IPS-15b (cell line): Measurements from ENCODE around the gene DNAJC12.
"Not testable (repeated sequence)": the region's sequence is repeated elsewhere in the genome, so short reads cannot be mapped to it uniquely, and the experiment has no call there.

Experiments
- H3K27me3 ChIP-seq: one replicate; pipeline ENCODE4 v1.6.1; 2013; ENCODE audit warnings: low read length; ENCODE audit not compliant: control insufficient read depth, insufficient read depth
- H3K36me3 ChIP-seq: one replicate; pipeline ENCODE4 v1.6.1; 2013; ENCODE audit warnings: low read length; ENCODE audit not compliant: control insufficient read depth, insufficient read depth
- H3K4me1 ChIP-seq: one replicate; pipeline ENCODE4 v1.6.1; 2013; ENCODE audit warnings: mild to moderate bottlenecking, low read length; ENCODE audit not compliant: control insufficient read depth, insufficient read depth
- H3K4me3 ChIP-seq: one replicate; pipeline ENCODE4 v1.5.1; 2013; ENCODE audit warnings: low read depth, low read length
- H3K9ac ChIP-seq: one replicate; pipeline ENCODE4 v1.6.1; 2013; ENCODE audit warnings: low read depth, mild to moderate bottlenecking, low read length
- H3K9me3 ChIP-seq: one replicate; pipeline ENCODE4 v1.6.1; 2013; ENCODE audit warnings: mild to moderate bottlenecking, low read length; ENCODE audit not compliant: control insufficient read depth, insufficient read depth

The DNAJC12 gene

DNA sequence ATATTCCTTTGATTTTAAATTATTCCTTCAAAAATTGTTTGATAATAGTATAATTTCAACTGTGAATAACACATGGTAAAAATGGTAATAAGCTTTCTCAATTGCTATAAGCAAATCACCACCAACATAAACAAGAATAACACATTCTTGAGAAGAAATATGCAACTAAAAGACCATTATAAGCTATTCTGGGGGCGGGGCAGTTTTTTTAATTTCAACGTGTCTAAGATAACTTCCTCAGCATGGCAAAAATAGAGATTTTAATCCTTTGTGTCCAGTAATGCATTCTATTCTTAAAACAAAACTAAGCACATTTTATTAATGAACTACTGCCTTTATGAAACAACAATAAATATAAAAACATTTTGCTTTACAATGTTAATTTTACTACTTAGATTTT is 1.5 kb downstream of the DNAJC12 start:
- H3K27me3 ChIP-seq, result no peaks in the 10 kb centered on the region
- H3K4me1 ChIP-seq, result no peaks in the 10 kb centered on the region
- no peaks in the 10 kb centered on the region for H3K36me3 ChIP-seq
- H3K9ac ChIP-seq, result no peak overlapping the region
- no peak overlapping the region for H3K4me3 ChIP-seq
- no peaks in the 10 kb centered on the region for H3K9me3 ChIP-seq

DNA sequence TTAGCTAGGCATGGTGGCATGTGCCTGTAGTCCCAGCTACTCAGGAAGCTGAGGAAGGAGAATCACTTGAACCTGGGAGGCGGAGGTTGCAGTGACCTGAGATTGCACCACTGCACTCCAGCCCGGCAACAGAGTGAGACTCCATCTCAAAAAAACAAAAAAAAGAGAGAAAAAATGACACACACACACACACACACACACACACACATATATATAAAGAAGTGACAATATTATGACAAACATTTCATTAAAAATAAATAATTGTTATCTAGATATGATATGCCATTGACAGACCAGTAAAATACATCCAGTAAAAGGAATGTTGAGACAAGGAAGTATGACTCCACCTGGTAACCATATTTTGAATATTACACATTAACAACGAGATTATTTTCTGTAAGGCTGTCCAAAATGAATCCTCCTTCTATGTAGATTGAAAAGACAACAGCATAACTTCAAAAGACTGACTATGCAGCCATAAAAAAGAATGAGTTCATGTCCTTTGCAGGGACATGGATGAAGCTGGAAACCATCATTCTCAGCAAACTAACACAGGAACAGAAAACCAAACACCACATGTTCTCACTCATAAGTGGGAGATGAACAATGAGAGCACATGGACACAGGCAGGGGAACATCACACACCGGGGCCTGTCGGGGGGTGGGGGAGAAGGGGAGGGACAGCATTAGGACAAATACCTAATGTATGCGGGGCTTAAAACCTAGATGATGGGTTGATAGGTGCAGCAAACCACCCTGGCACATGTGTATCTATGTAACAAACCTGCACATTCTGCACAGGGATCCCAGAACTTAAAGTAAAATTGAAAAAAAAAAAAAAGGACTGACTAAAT is 2.2 kb downstream of the DNAJC12 start:
- H3K9me3 ChIP-seq, H3K4me3 ChIP-seq, H3K9ac ChIP-seq, H3K4me1 ChIP-seq, H3K36me3 ChIP-seq, H3K27me3 ChIP-seq: not testable (repeated sequence)

DNA sequence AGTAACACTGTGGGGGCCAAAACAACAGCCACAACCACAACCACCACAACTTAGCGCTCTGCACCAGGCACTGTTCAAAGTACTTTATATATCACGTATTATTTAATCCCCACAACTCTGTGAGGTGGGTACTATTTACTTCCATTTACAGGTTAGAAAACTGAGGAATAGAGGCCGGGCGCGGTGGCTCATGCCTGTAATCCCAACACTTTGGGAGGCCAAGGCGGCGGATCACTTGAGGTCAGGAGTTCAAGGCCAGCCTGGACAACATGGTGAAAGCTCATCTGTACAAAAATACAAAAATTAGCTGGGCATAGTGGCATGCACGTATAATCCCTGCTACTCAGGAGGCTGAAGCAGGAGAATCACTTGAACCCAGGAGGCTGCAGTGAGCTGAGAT is 3.6 kb downstream of the DNAJC12 start:
- no peaks in the 10 kb centered on the region for H3K4me1 ChIP-seq
- no peaks in the 10 kb centered on the region for H3K9me3 ChIP-seq
- H3K9ac ChIP-seq, result no peak overlapping the region

DNA sequence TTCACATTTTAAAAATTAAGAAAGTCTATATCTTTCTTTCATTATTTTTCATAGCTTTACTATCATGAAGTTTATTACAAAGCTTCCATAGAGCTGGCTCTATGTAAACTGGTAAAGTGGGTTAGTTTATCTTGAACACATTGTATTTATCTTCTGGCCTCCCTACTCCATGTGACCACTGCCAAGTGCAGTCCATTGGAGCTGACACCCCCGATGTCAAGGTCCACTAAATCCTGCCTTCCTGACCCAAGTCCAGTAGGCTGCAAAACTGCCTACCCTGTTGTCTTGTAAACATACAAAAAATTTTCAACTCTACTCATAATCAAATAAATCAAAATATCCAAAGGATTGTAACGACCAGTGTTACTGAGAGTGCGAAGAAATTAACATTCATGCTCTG is 10.2 kb downstream of the DNAJC12 start:
- Histone ChIP-seq H3K4me3 (no peak overlapping the region), H3K9ac (no peak overlapping the region), H3K36me3 (no peaks in the 10 kb centered on the region), H3K4me1 (no peaks in the 10 kb centered on the region), H3K27me3 (no peaks in the 10 kb centered on the region), H3K9me3 (no peaks in the 10 kb centered on the region)

More for the DNA sequence above, 3.6 kb downstream of the DNAJC12 start:
- Histone ChIP-seq H3K36me3 (no peaks in the 10 kb centered on the region), H3K4me3 (no peak overlapping the region), H3K27me3 (no peaks in the 10 kb centered on the region)

DNA sequence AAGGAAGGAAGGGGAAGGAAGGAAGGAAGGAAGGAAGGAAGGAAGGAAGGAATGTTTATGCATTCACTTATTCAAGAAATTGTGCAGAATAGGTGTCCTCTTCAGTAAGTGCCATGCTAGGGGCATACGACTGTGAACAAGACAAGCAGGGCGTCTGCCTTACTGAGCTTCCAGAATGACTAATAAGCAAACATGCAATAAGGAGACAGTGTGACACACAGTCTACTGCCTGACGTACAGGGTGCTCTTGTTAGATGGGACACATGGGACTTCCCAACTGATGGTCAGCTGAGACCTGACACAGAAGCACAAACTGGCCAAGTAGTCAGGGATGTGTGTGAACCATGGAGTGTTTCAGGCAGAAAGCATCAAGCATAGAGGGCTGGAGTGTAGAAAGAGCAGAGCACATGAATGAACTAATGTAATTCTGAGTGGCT is 18.2 kb downstream of the DNAJC12 start:
- Histone ChIP-seq H3K4me3 (no peak overlapping the region), H3K9me3 (no peaks in the 10 kb centered on the region), H3K36me3 (no peaks in the 10 kb centered on the region), H3K27me3 (no peaks in the 10 kb centered on the region), H3K9ac (no peak overlapping the region), H3K4me1 (no peaks in the 10 kb centered on the region)

DNA sequence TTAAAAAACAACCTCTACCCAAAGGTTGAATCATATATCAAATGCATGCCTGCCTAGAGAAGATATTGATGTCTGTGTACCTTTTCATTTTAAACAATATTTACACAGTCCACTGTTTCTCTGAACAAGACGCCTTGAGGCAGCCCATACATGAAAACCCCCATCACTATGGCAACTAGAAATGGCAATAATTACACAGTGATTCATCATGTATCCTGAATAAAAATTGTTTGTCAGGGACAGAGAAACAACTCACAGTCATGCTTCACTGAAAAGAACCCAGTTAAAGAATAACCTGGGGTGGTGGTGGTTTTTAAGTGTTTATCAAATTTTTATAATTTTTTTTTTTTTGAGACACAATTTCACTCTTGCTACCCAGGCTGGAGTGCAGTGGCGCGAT is 19.7 kb downstream of the DNAJC12 start:
- no peaks in the 10 kb centered on the region for H3K27me3 ChIP-seq
- H3K36me3 ChIP-seq, result no peaks in the 10 kb centered on the region
- H3K9me3 ChIP-seq, result no peaks in the 10 kb centered on the region
- H3K4me1 ChIP-seq, result no peaks in the 10 kb centered on the region
- no peak overlapping the region for H3K9ac ChIP-seq
- no peak overlapping the region for H3K4me3 ChIP-seq

DNA sequence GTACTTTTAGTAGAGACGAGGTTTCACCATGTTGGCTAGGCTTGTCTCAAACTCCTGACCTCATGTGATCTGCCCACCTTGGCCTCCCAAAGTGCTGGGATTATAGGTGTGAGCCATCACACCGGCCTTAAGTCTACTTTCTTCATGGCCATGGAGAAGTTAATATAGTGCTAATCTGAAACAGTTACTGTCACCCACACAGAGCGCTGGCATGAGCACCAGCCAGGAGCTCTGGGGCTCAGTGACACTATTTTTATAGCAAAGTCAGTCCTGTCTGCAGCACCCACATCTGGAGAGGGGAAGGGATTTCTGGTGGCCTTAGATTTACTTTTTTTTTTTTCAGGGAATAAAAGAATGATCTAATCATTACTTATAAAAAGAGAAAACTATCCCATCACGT is 21.3 kb downstream of the DNAJC12 start:
- no peaks in the 10 kb centered on the region for H3K36me3 ChIP-seq
- no peaks in the 10 kb centered on the region for H3K9me3 ChIP-seq
- H3K4me1 ChIP-seq, result no peaks in the 10 kb centered on the region
- H3K4me3 ChIP-seq, result no peak overlapping the region
- no peak overlapping the region for H3K9ac ChIP-seq
- no peaks in the 10 kb centered on the region for H3K27me3 ChIP-seq

DNA sequence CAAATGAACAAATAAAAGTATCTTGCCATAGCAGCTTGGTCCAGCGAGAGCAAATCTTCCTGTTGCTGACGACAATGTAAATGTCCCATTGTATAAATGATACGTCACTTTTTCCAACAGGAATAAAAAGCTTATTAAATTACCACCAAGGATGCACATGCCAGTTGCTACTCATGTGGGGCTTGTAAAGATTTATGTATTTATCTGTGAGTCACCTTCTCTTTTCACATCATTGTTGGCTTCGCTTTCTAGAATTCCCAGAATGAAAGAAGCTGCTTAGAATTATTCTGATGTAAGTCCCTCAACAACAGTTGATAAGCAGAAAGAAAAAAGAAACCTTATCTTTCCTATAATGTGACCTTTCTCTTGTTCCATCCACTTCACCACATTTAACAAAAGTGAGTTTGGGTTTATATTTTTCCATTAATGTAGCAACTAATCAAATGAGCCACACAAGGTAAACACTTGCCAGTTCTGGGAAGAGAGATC is 22.4 kb downstream of the DNAJC12 start:
- H3K4me3 ChIP-seq, result no peak overlapping the region
- no peaks in the 10 kb centered on the region for H3K4me1 ChIP-seq
- no peaks in the 10 kb centered on the region for H3K9me3 ChIP-seq
- H3K27me3 ChIP-seq, result no peaks in the 10 kb centered on the region
- H3K9ac ChIP-seq, result no peak overlapping the region
- H3K36me3 ChIP-seq, result no peaks in the 10 kb centered on the region

DNA sequence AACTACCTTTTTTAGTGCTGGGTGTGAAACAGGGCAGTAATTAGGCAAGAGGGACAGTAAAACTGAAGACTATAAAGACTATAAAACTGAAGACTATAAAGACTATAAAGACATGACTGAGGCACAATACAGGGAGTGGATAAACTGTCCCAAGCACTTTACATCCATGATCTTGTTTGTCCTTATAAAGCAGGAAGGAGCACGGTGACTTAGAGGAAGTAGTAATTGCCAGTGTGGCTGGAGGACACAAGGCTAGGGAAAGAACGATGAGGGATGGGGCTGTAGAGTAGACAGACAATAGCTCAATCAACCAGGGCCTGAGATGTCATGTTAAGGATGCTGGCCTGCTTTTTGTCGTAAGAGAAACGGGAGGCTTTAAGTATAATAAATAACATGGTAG is 26.0 kb downstream of the DNAJC12 start:
- H3K9me3 ChIP-seq, result no peaks in the 10 kb centered on the region
- H3K4me3 ChIP-seq, result no peak overlapping the region
- no peaks in the 10 kb centered on the region for H3K36me3 ChIP-seq
- H3K9ac ChIP-seq, result no peak overlapping the region
- H3K27me3 ChIP-seq, result no peaks in the 10 kb centered on the region
- H3K4me1 ChIP-seq, result peaks cover 3% of the 10 kb centered on the region

DNA sequence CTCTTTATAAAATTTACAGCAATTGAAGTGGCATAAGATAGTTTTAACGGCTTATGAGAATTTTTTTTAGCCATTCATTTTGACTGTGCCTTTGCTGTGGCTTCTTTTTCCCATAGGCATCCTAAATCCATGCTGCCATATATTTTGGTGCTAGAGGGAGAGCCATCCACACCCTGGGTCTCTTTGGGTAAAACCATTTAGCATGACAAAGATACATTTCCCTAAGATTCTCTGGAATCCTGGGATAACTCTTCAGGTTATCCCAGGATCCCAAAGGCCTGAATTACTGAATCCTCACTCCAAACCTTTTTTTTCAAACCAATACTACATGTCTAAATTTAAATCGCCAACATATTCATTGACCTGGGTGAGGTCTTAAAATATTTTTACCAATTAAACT is 28.9 kb downstream of the DNAJC12 start:
- no peaks in the 10 kb centered on the region for H3K27me3 ChIP-seq
- H3K9me3 ChIP-seq, result no peaks in the 10 kb centered on the region
- H3K9ac ChIP-seq, result no peak overlapping the region
- no peak overlapping the region for H3K4me3 ChIP-seq
- peaks cover 3% of the 10 kb centered on the region for H3K4me1 ChIP-seq
- H3K36me3 ChIP-seq, result no peaks in the 10 kb centered on the region

DNA sequence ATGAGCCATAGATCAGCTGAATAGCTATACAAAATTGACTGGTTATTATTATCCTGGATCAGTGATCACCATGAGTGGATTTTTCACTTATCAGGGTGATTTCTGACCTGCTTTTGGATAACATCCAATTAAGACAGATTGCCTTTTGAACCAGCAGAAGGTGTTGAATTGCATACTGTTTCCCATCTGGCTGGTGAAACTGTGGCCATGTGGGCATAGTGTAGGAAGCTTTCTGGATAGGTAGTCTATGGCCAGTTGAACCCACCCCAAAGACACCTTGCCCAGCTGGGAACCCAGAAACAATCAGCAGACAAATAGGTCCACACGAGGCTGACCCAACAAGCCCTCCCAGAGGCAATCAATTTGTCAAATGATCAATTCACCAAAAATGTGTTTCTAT is 29.3 kb downstream of the DNAJC12 start:
- Histone ChIP-seq H3K4me1 (peaks cover 3% of the 10 kb centered on the region), H3K9ac (no peak overlapping the region), H3K27me3 (no peaks in the 10 kb centered on the region), H3K36me3 (no peaks in the 10 kb centered on the region), H3K9me3 (no peaks in the 10 kb centered on the region), H3K4me3 (no peak overlapping the region)

DNA sequence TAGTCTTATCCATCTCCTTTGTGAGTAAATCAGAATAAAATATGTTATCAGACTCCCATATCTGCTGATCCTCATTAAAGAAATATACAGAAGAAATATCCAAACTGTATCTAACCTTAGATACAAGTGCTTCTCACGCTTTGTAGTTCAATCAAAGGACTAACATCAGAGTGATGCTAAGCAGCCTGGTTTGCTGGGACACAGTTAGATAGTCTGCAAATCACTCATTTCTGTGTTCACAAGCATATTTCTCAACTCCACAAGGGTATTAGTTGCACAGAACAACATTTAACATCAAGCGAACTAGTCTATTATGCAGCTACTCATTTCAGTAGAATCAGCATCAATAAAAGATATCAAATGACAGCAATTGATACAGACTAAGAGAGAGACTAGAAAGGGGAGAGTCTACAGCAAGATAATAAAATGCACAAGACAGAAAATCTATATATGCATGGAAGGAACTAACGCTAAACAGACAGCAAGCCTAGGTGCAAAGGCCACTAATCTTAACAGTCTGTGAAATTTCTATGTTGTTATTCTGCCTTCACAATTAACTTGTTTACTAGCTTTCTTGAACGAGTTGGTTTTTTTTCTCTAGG is 30.0 kb downstream of the DNAJC12 start:
- no peak overlapping the region for H3K9ac ChIP-seq
- H3K4me3 ChIP-seq, result no peak overlapping the region
- peaks cover 3% of the 10 kb centered on the region for H3K4me1 ChIP-seq

More for the DNA sequence above, 30.0 kb downstream of the DNAJC12 start:
- no peaks in the 10 kb centered on the region for H3K27me3 ChIP-seq
- no peaks in the 10 kb centered on the region for H3K36me3 ChIP-seq
- no peaks in the 10 kb centered on the region for H3K9me3 ChIP-seq
